OCI-LY3 (cell line): ENCODE measurements around the gene VAV3.

Experiments used
- H2AFZ ChIP-seq: fragments of 200-600, 300-600 bp; shearing (Covaris generic); 2 replicates; pipeline ENCODE4 v1.6.0; 2014; ENCODE audit warnings: antibody characterized with exemption, low read depth, low read length
- H3K27ac ChIP-seq: fragments of 200-600, 300-600 bp; sonication (generic); 2 replicates; pipeline ENCODE4 v1.5.1; 2014; ENCODE audit warnings: mild to moderate bottlenecking, low read length, moderate library complexity, mixed read lengths
- H3K27me3 ChIP-seq: fragments of 200-600, 300-600 bp; sonication (generic); 2 replicates; pipeline ENCODE4 v1.6.1; 2014; ENCODE audit warnings: low read depth, low read length, mixed read lengths
- H3K36me3 ChIP-seq: fragments of 200-600, 300-600 bp; sonication (generic); replicated peaks from 2 replicates; pipeline ENCODE3; 2014; ENCODE audit warnings: low read depth, low read length, mixed read lengths
- H3K4me1 ChIP-seq: fragments of 300-600, 200-600 bp; sonication (generic); 2 replicates; pipeline ENCODE4 v1.6.1; 2014; ENCODE audit warnings: low read length, mixed read lengths
- H3K4me2 ChIP-seq: fragments of 200-600, 300-600 bp; sonication (generic); 2 replicates; pipeline ENCODE4 v1.6.1; 2014; ENCODE audit warnings: low read length, mixed read lengths
- H3K4me3 ChIP-seq: fragments of 300-600, 200-600 bp; sonication (generic); 2 replicates; pipeline ENCODE4 v1.5.1; 2014; ENCODE audit warnings: antibody characterized with exemption, mild to moderate bottlenecking, low read length, moderate library complexity
- H3K79me2 ChIP-seq: fragments of 300-600, 200-600 bp; shearing (Covaris generic); 2 replicates; pipeline ENCODE4 v1.6.1; 2014; ENCODE audit warnings: mild to moderate bottlenecking, low read length, mixed read lengths
- H3K9ac ChIP-seq: fragments of 300-600, 200-600 bp; shearing (Covaris generic); 2 replicates; pipeline ENCODE4 v1.6.0; 2014; ENCODE audit warnings: mild to moderate bottlenecking, low read length, moderate library complexity
- H3K9me3 ChIP-seq: fragments of 200-600, 300-600 bp; shearing (Covaris generic); 2 replicates; pipeline ENCODE4 v1.6.1; 2014; ENCODE audit warnings: low read length, mixed read lengths; ENCODE audit not compliant: insufficient read depth
- H4K20me1 ChIP-seq: fragments of 200-600, 300-600 bp; sonication (generic); 2 replicates; pipeline ENCODE4 v1.6.1; 2016; ENCODE audit warnings: low read length, mixed read lengths; ENCODE audit not compliant: insufficient read depth
- EZH2phosphoT487 ChIP-seq: fragments of 200-600 bp; shearing (Covaris generic); IDR thresholded peaks from 2 replicates; pipeline ENCODE4 v1.6.1; 2018; ENCODE audit warnings: antibody characterized with exemption, mixed run types, low read depth
- TF ChIP-seq, protein P1 (sequence below): fragments of 200-600, 300-600 bp; sonication (generic); IDR thresholded peaks from 2 replicates; pipeline ENCODE4 v1.5.1; 2014; ENCODE audit warnings: antibody characterized with exemption, low read length, low read depth

The VAV3 gene

GRCh38 chr1:107559881-107560280 is 405.1 kb downstream of the VAV3 start:
- H3K9me3 ChIP-seq: no peaks in the 10 kb centered on the region
- TF ChIP-seq, protein P1, sequence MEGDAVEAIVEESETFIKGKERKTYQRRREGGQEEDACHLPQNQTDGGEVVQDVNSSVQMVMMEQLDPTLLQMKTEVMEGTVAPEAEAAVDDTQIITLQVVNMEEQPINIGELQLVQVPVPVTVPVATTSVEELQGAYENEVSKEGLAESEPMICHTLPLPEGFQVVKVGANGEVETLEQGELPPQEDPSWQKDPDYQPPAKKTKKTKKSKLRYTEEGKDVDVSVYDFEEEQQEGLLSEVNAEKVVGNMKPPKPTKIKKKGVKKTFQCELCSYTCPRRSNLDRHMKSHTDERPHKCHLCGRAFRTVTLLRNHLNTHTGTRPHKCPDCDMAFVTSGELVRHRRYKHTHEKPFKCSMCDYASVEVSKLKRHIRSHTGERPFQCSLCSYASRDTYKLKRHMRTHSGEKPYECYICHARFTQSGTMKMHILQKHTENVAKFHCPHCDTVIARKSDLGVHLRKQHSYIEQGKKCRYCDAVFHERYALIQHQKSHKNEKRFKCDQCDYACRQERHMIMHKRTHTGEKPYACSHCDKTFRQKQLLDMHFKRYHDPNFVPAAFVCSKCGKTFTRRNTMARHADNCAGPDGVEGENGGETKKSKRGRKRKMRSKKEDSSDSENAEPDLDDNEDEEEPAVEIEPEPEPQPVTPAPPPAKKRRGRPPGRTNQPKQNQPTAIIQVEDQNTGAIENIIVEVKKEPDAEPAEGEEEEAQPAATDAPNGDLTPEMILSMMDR: no peak
- no peak for TF ChIP-seq EZH2phosphoT487
- H3K27me3 ChIP-seq: no peaks in the 10 kb centered on the region
- no peaks in the 10 kb centered on the region for H4K20me1 ChIP-seq
- no peaks in the 10 kb centered on the region for H3K36me3 ChIP-seq
- no peak overlapping the region for H2AFZ ChIP-seq
- H3K9ac ChIP-seq: no peak overlapping the region
- H3K4me3 ChIP-seq: no peak overlapping the region
- no peak overlapping the region for H3K27ac ChIP-seq
- no peaks in the 10 kb centered on the region for H3K4me1 ChIP-seq
- no peaks in the 10 kb centered on the region for H3K79me2 ChIP-seq
- H3K4me2 ChIP-seq: no peak overlapping the region

- H4K20me1 ChIP-seq: no peaks in the 10 kb centered on the region
- no peaks in the 10 kb centered on the region for H3K36me3 ChIP-seq
- no peak overlapping the region for H3K4me2 ChIP-seq
- TF ChIP-seq EZH2phosphoT487: no peak
- TF ChIP-seq, protein P1: no peak
- no peaks in the 10 kb centered on the region for H3K27me3 ChIP-seq
- H3K4me1 ChIP-seq: no peaks in the 10 kb centered on the region
- H3K4me3 ChIP-seq: no peak overlapping the region
- no peak overlapping the region for H2AFZ ChIP-seq
- no peak overlapping the region for H3K9ac ChIP-seq
- no peaks in the 10 kb centered on the region for H3K9me3 ChIP-seq
- H3K27ac ChIP-seq: no peak overlapping the region
- H3K79me2 ChIP-seq: no peaks in the 10 kb centered on the region
Observed at GRCh38 chr1:107557095-107557494, 407.9 kb downstream of the VAV3 start.

GRCh38 chr1:107555578-107555977 is 409.4 kb downstream of the VAV3 start:
- Histone ChIP-seq H3K27me3 (no peaks in the 10 kb centered on the region), H3K4me1 (no peaks in the 10 kb centered on the region), H3K4me3 (no peak overlapping the region), H3K9ac (no peak overlapping the region), H3K36me3 (no peaks in the 10 kb centered on the region), H4K20me1 (no peaks in the 10 kb centered on the region), H3K9me3 (no peaks in the 10 kb centered on the region), H3K79me2 (no peaks in the 10 kb centered on the region), H2AFZ (no peak overlapping the region), H3K27ac (no peak overlapping the region), H3K4me2 (no peak overlapping the region)
- TF ChIP-seq EZH2phosphoT487: no peak
- TF ChIP-seq, protein P1: no peak

DNA sequence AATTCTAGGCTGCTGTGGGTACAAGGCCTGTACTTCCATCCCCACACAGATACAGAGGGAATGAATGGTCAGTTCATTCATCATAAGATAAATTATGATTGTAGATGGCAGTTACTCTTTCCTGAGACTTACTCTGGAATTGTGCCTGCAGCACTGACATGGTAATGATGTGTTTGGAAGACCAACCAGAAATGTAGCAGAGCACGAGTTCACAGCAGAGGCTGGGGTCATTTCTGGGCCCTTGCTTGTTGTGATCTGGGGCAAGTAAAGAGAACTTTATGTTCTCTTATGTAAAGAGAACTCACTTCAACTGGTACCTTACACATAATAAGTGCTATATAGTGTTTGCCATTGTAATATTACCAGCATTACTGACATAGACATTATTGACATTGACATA is 412.2 kb downstream of the VAV3 start:
- Histone ChIP-seq H3K4me1 (peaks cover 12% of the 10 kb centered on the region), H3K36me3 (no peaks in the 10 kb centered on the region), H3K4me3 (no peak overlapping the region), H3K79me2 (no peaks in the 10 kb centered on the region), H3K4me2 (no peak overlapping the region), H4K20me1 (no peaks in the 10 kb centered on the region), H3K9me3 (no peaks in the 10 kb centered on the region), H3K9ac (no peak overlapping the region), H3K27ac (no peak overlapping the region), H3K27me3 (no peaks in the 10 kb centered on the region), H2AFZ (no peak overlapping the region)
- no peak for TF ChIP-seq EZH2phosphoT487
- TF ChIP-seq, protein P1: no peak
